Measurements from ENCODE around the gene SERPINC1.
A peak's percentile ranks its signal among the peaks of the same experiment; 100 is the strongest.

DNA sequence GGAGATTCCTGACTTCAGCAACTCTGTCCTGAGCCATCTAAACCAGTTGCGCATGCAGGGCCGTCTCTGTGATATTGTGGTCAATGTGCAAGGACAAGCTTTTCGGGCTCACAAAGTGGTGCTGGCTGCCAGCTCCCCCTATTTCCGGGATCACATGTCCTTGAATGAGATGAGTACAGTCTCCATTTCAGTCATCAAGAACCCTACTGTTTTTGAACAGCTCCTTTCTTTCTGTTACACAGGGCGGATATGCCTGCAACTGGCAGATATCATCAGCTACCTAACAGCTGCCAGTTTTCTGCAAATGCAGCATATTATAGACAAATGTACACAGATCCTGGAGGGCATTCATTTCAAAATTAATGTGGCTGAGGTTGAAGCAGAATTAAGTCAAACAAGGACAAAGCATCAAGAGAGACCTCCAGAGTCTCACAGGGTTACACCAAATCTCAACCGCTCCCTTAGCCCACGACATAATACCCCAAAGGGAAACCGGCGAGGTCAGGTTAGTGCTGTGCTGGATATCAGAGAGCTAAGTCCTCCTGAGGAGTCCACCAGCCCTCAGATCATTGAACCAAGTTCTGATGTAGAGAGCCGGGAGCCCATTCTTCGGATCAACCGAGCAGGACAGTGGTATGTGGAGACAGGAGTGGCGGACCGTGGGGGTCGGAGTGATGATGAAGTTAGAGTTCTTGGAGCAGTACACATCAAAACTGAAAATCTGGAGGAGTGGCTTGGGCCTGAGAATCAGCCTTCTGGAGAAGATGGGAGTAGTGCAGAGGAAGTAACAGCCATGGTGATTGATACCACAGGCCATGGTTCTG, 46.7 kb downstream of the SERPINC1 start:
- TF ChIP-seq GATA2 (IDR thresholded peaks at IDR 0.05; ENCODE audit: low read depth, low read length) (peak; percentile 66), GATA3 (IDR thresholded peaks at IDR 0.05; ENCODE audit: low read depth, low read length) (peak; percentile 40; the same call in 1 of the 2 replicates)

Data from SH-SY5Y (cell line).